Endothelial cell of umbilical vein (primary cell): ENCODE measurements around the gene TMEM223. TPM values are rescaled to one million over a fixed set of nuclear protein-coding genes. Genes with fewer than 3 reads are reported as not detected.

Experiments
- BruUV-seq: library from RNA; stranded (reverse); fragments of 400-500 nt; replicated peaks from 2 replicates; lab custom pipeline; 2021; lab: Mats Ljungman, UMichigan
- CTCF ChIA-PET: fragments of 300-600, 350-600 bp; sonication (Branson Sonifier 250); formaldehyde crosslinking; loops from one replicate; lab custom pipeline; 2021; ENCODE audit warnings: antibody characterized with exemption, inconsistent platforms; lab: Charles Lee
- POLR2A ChIA-PET: fragments of 300-600, 350-600 bp; sonication (Branson Sonifier 250); formaldehyde crosslinking; loops from one replicate; lab custom pipeline; 2021; ENCODE audit warnings: antibody characterized with exemption, inconsistent platforms; lab: Charles Lee
- DNase-seq: peaks from one replicate; pipeline ENCODE4 v3.0.0-alpha.2; 2011; ENCODE audit warnings: low read depth, low spot score
- FAIRE-seq: peaks from 2 replicates; lab custom pipeline; 2011; peaks lifted over from hg19 to GRCh38; lab: Jason Lieb, UNC
- H2AFZ ChIP-seq: 2 replicates; pipeline ENCODE4 v1.6.0; 2012; ENCODE audit warnings: low read depth, low read length, control low read depth, inconsistent platforms
- H3K27ac ChIP-seq: 2 replicates; pipeline ENCODE4 v1.5.1; 2011; ENCODE audit warnings: low read depth, mild to moderate bottlenecking, control low read depth, low read length, moderate library complexity; ENCODE audit not compliant: insufficient read depth
- H3K27me3 ChIP-seq, 2 experiments: 2 replicates each; pipeline versions ENCODE4 v1.6.0 to v1.6.1; 2011; ENCODE audit warnings: low read length in 2 of 2, mixed read lengths in 1 of 2; ENCODE audit not compliant: control insufficient read depth in 2 of 2, insufficient read depth in 2 of 2
- H3K36me3 ChIP-seq, 2 experiments: 2 replicates in 1 of 2; 3 replicates in 1 of 2; pipeline ENCODE4 v1.5.1; 2011; ENCODE audit warnings: low read length in 2 of 2, mild to moderate bottlenecking in 1 of 2, moderate library complexity in 1 of 2; ENCODE audit not compliant: control insufficient read depth in 2 of 2, insufficient read depth in 2 of 2; ENCODE audit errors: extremely low read depth in 1 of 2
- H3K4me1 ChIP-seq: 3 replicates; pipeline ENCODE4 v1.5.1; 2011; ENCODE audit warnings: mild to moderate bottlenecking, low read length; ENCODE audit not compliant: control insufficient read depth, insufficient read depth; ENCODE audit errors: extremely low read depth
- H3K4me2 ChIP-seq: 2 replicates; pipeline ENCODE4 v1.6.1; 2011; ENCODE audit warnings: low read length, control low read depth, mixed read lengths; ENCODE audit not compliant: insufficient read depth
- H3K4me3 ChIP-seq, 3 experiments: fragments of 200-600 bp in 1 of 3; sonication (generic), shearing (Covaris generic) in 1 of 3; replicated peaks in 1 of 3; 2 replicates each; pipeline ENCODE4 v1.5.1; 2011 to 2016; ENCODE audit warnings: control low read depth in 3 of 3, low read length in 3 of 3, mild to moderate bottlenecking in 2 of 3, inconsistent platforms in 1 of 3, low read depth in 1 of 3, moderate library complexity in 1 of 3; ENCODE audit not compliant: insufficient read depth in 1 of 3
- H3K79me2 ChIP-seq: 2 replicates; pipeline ENCODE4 v1.6.0; 2012; ENCODE audit warnings: low read length, inconsistent platforms; ENCODE audit not compliant: control insufficient read depth, insufficient read depth
- H3K9ac ChIP-seq: replicated peaks from 2 replicates; pipeline ENCODE3; 2011; ENCODE audit warnings: low read length, control low read depth; ENCODE audit not compliant: insufficient read depth; ENCODE audit errors: extremely low read depth
- H3K9me1 ChIP-seq: replicated peaks from 3 replicates; pipeline ENCODE4 v1.6.0; 2011; ENCODE audit warnings: mild to moderate bottlenecking, low read length; ENCODE audit not compliant: control insufficient read depth, insufficient read depth; ENCODE audit errors: extremely low read depth
- H3K9me3 ChIP-seq: replicated peaks from 2 replicates; pipeline ENCODE4 v1.5.1; 2012; ENCODE audit warnings: low read length, inconsistent platforms; ENCODE audit not compliant: control insufficient read depth, insufficient read depth
- H4K20me1 ChIP-seq: replicated peaks from 2 replicates; pipeline ENCODE3; 2011; ENCODE audit warnings: mild to moderate bottlenecking, low read length; ENCODE audit not compliant: control insufficient read depth, insufficient read depth; ENCODE audit errors: extremely low read depth
- CTCF ChIP-seq, 2 donors: IDR thresholded peaks; 1 replicate in 1 of 2; 2 replicates in 1 of 2; pipeline ENCODE4 v1.5.1; 2011; ENCODE audit warnings: low read length in 2 of 2, mild to moderate bottlenecking in 2 of 2, moderate library complexity in 2 of 2, control low read depth in 1 of 2, inconsistent platforms in 1 of 2, low read depth in 1 of 2; ENCODE audit not compliant: insufficient read depth in 1 of 2; ENCODE audit errors: extremely low read depth in 1 of 2
- EZH2 ChIP-seq: IDR thresholded peaks from 2 replicates; pipeline ENCODE4 v1.6.1; 2012; ENCODE audit warnings: borderline replicate concordance, low read depth, mild to moderate bottlenecking, moderate library complexity, low read length, inconsistent platforms; ENCODE audit not compliant: severe bottlenecking
- FOS ChIP-seq: IDR thresholded peaks from 2 replicates; pipeline ENCODE4 v1.6.1; 2011; ENCODE audit warnings: mild to moderate bottlenecking, low read length, moderate library complexity, borderline replicate concordance; ENCODE audit not compliant: insufficient read depth
- GATA2 ChIP-seq: IDR thresholded peaks from 2 replicates; pipeline ENCODE4 v1.7.0; 2011; ENCODE audit warnings: low read depth, mild to moderate bottlenecking, moderate library complexity, mixed read lengths, low read length; ENCODE audit not compliant: insufficient read length, insufficient read depth
- JUN ChIP-seq: IDR thresholded peaks from 2 replicates; pipeline ENCODE4 v1.6.1; 2011; ENCODE audit warnings: borderline replicate concordance, low read depth; ENCODE audit not compliant: insufficient read length, insufficient read depth
- MAX ChIP-seq: IDR thresholded peaks from 2 replicates; pipeline ENCODE4 v1.6.1; 2011; ENCODE audit not compliant: insufficient read depth, insufficient read length
- MYC ChIP-seq: IDR thresholded peaks from one replicate; pipeline ENCODE4 v1.6.1; 2011; ENCODE audit warnings: mild to moderate bottlenecking, low read depth, low read length
- POLR2A ChIP-seq: IDR thresholded peaks from 2 replicates; pipeline ENCODE4 v1.6.1; 2012; ENCODE audit warnings: low read depth, mild to moderate bottlenecking, control low read depth, low read length
- POLR2AphosphoS5 ChIP-seq: IDR thresholded peaks from 2 replicates; pipeline ENCODE4 v1.6.1; 2012; ENCODE audit warnings: low read depth, mild to moderate bottlenecking, control low read depth, low read length, moderate library complexity; ENCODE audit not compliant: insufficient read depth
- dilution Hi-C: fragments of 300-500 bp; cut with MboI; formaldehyde crosslinking; loops from one replicate; pipeline ENCODE4 v1.15.0; 2019; ENCODE audit warnings: low sequenced_read_pairs; ENCODE audit not compliant: extremely low pct_ligation_motif_present
- intact Hi-C: fragments of 100-400 bp; cut with micrococcal nuclease; formaldehyde crosslinking; loops from one replicate; pipeline ENCODE4 v1.10.0; 2022
- polyA plus RNA-seq, 4 experiments: library from polyadenylated mRNA; depleted of rRNA in 3 of 4; stranded (reverse) in 3 of 4; unstranded in 1 of 4; fragments of >200 nt; gene quantifications; 2 replicates each; pipeline versions ENCODE4 v1.2.1 to v1.2.3, GENCODE V29; 2011 to 2012; ENCODE audit warnings: missing spikeins in 1 of 4
- total RNA-seq: library from RNA; stranded (reverse); gene quantifications from 2 replicates; pipeline ENCODE4 v1.2.3, GENCODE V29; 2021

Gene TMEM223
- total and polyA plus RNA-seq, 2 donors (not counting 3 experiments of a cell fraction or from before 2014, with no cell fraction given), result 11.8 to 26.7 TPM

GRCh38 chr11:62835336-62835735 is 43.5 kb upstream of the TMEM223 start:
- no peak overlapping the region for H3K9ac ChIP-seq
- H3K27me3 ChIP-seq, result no peaks in the 10 kb centered on the region
- peaks cover 9% of the 10 kb centered on the region for H3K4me1 ChIP-seq
- ChIA-PET CTCF (no interaction called here), POLR2A (no interaction called here)
- H3K9me3 ChIP-seq, result no peaks in the 10 kb centered on the region
- FAIRE-seq (no peak), DNase-seq (no peak)
- dilution Hi-C loops, result no loop called here
- H3K36me3 ChIP-seq, result peaks cover 5 to 15% of the 10 kb centered on the region in 2 experiments
- TF ChIP-seq POLR2A (no peak), GATA2 (no peak), MYC (no peak), MAX (no peak), EZH2 (no peak), POLR2AphosphoS5 (no peak), JUN (no peak), CTCF (IDR thresholded peaks at IDR 0.05; ENCODE audit: extremely low read depth in 1 of 2, insufficient read depth in 1 of 2, low read depth in 1 of 2, low read length in 2 of 2) (no peak), FOS (no peak)
- BruUV-seq, result no TSS peak
- H3K79me2 ChIP-seq, result peaks cover 34% of the 10 kb centered on the region
- intact Hi-C loops, result no loop called here
- H2AFZ ChIP-seq, result no peak overlapping the region
- H3K27ac ChIP-seq, result no peak overlapping the region
- H4K20me1 ChIP-seq, result no peaks in the 10 kb centered on the region
- no peak overlapping the region for H3K4me3 ChIP-seq
- H3K4me2 ChIP-seq, result no peak overlapping the region
- no peaks in the 10 kb centered on the region for H3K9me1 ChIP-seq
